ENCODE data around the gene LRRC43. TPM values are rescaled to one million over a fixed set of nuclear protein-coding genes. Genes with fewer than 3 reads are reported as not detected.

The LRRC43 gene
- total and polyA plus RNA-seq, 2 experiments from 2014 or later, result 0.45 TPM; not detected in 1

GRCh38 chr12:122139941-122140340 lies 43.0 kb upstream of the LRRC43 start:
- ATAC-seq (no peak), DNase-seq (ENCODE audit: low spot score) (no peak)
- Mint-ChIP-seq H3K27ac (no peak overlapping the region), H3K4me1 (peaks cover 6% of the 10 kb centered on the region; the same call in 2 of the 3 replicates), H3K4me3 (no peak overlapping the region), H3K27me3 (ENCODE audit: insufficient read depth, low read depth, poor library complexity) (peaks cover 9% of the 10 kb centered on the region), H3K9me3 (peaks cover 35% of the 10 kb centered on the region), H3K36me3 (ENCODE audit: low read depth) (peaks cover 49% of the 10 kb centered on the region)
- Histone ChIP-seq H3K4me2 (no peak overlapping the region), H3K79me2 (replicated peaks; ENCODE audit: insufficient read depth) (no peaks in the 10 kb centered on the region), H4K20me1 (replicated peaks; ENCODE audit: insufficient read depth) (0 out of 2 replicates have a peak, but pooled peaks cover 6% of the 10 kb centered on the region), H3K36me3 (ENCODE audit: insufficient read depth) (peaks cover 7% of the 10 kb centered on the region; the same call in 1 of the 2 replicates), H2AFZ (no peak overlapping the region), H3K27ac (ENCODE audit: low read depth) (no peak overlapping the region), H3K4me1 (ENCODE audit: insufficient read depth) (no peaks in the 10 kb centered on the region; the same call in 1 of the 2 replicates), H3F3A (replicated peaks; ENCODE audit: low read depth) (no peaks in the 10 kb centered on the region), H3K27me3 (ENCODE audit: insufficient read depth) (no peaks in the 10 kb centered on the region), H3K9me2 (ENCODE audit: insufficient read depth) (no peaks in the 10 kb centered on the region), H3K4me3 (no peak overlapping the region)
- TF ChIP-seq EZH2 (IDR thresholded peaks at IDR 0.05; ENCODE audit: low read depth, unreplicated experiment), result no peak
- TF ChIP-seq ETS1 (IDR thresholded peaks at IDR 0.05), result no peak
- TF ChIP-seq ZNF114 (CRISPR knock-in tag; IDR thresholded peaks at IDR 0.05), result no peak
- no peak for TF ChIP-seq NANOG (IDR thresholded peaks at IDR 0.05; ENCODE audit: borderline replicate concordance)
- no peak for TF ChIP-seq EZH2phosphoT487 (IDR thresholded peaks at IDR 0.05; ENCODE audit: unreplicated experiment)
- TF ChIP-seq CREB1 (CRISPR knock-in tag; IDR thresholded peaks at IDR 0.05; ENCODE audit: low read depth), result no peak
- TF ChIP-seq POLR2AphosphoS5 (IDR thresholded peaks at IDR 0.05; ENCODE audit: low read depth), result no peak
- no peak for TF ChIP-seq STAT1 (IDR thresholded peaks at IDR 0.05; ENCODE audit: unreplicated experiment)
- TF ChIP-seq CTCF (conservative IDR thresholded peaks at IDR 0.05; ENCODE audit: low read depth in 2 of 2), result no peak
- no peak for TF ChIP-seq ZNF462 (CRISPR knock-in tag; IDR thresholded peaks at IDR 0.05)
- TF ChIP-seq ZNF331 (CRISPR knock-in tag; IDR thresholded peaks at IDR 0.05; ENCODE audit: low read depth), result no peak
- TF ChIP-seq REST (IDR thresholded peaks at IDR 0.05; ENCODE audit: unreplicated experiment), result no peak
- TF ChIP-seq JUNB (IDR thresholded peaks at IDR 0.05; ENCODE audit: unreplicated experiment), result no peak

Measured in GM23338 (cell line).